CD14-positive monocyte (primary cell): ENCODE measurements around the gene MIA2. TPM values are rescaled to one million over a fixed set of nuclear protein-coding genes. Genes with fewer than 3 reads are reported as not detected.
A peak's percentile ranks its signal among the peaks of the same experiment; 100 is the strongest.

Experiments
- DNase-seq, 3 donors: peaks; one replicate each; pipeline ENCODE4 v3.0.0-alpha.2; 2011 to 2022
- H2AFZ ChIP-seq: 2 replicates; pipeline ENCODE4 v1.6.0; 2012; ENCODE audit warnings: mild to moderate bottlenecking, low read depth, low read length, inconsistent platforms; ENCODE audit not compliant: insufficient read depth, poor library complexity, severe bottlenecking
- H3K27ac ChIP-seq, 2 donors: 1 replicate in 1 of 2; 2 replicates in 1 of 2; pipeline ENCODE4 v1.5.1; 2012 to 2013; ENCODE audit warnings: low read length in 2 of 2, control low read depth in 1 of 2, inconsistent platforms in 1 of 2, low read depth in 1 of 2, mild to moderate bottlenecking in 1 of 2
- H3K27me3 ChIP-seq, 2 donors: one replicate each; pipeline versions ENCODE4 v1.6.0 to v1.6.1; 2011 to 2013; ENCODE audit warnings: low read length in 2 of 2; ENCODE audit not compliant: control insufficient read depth in 2 of 2, insufficient read depth in 2 of 2
- H3K36me3 ChIP-seq, 2 donors: replicated peaks in 1 of 2; 1 replicate in 1 of 2; 2 replicates in 1 of 2; pipeline versions ENCODE4 v1.5.1 to v1.6.1; 2012 to 2013; ENCODE audit warnings: low read length in 2 of 2, control low read depth in 1 of 2, inconsistent platforms in 1 of 2, mild to moderate bottlenecking in 1 of 2; ENCODE audit not compliant: insufficient read depth in 2 of 2, control insufficient read depth in 1 of 2
- H3K4me1 ChIP-seq, 2 donors: 1 replicate in 1 of 2; 2 replicates in 1 of 2; pipeline versions ENCODE4 v1.5.1 to v1.6.1; 2012 to 2013; ENCODE audit warnings: low read length in 2 of 2, control low read depth in 1 of 2, inconsistent platforms in 1 of 2, mild to moderate bottlenecking in 1 of 2, moderate library complexity in 1 of 2; ENCODE audit not compliant: insufficient read depth in 2 of 2, control insufficient read depth in 1 of 2
- H3K4me2 ChIP-seq: replicated peaks from 2 replicates; pipeline ENCODE3; 2012; ENCODE audit warnings: low read length, moderate library complexity, mild to moderate bottlenecking; ENCODE audit not compliant: poor library complexity, severe bottlenecking; ENCODE audit errors: extremely low read depth
- H3K4me3 ChIP-seq, 3 experiments: fragments of 200-600 bp in 1 of 3; sonication (generic) in 1 of 3; replicated peaks in 1 of 3; 1 replicate in 2 of 3; 2 replicates in 1 of 3; pipeline ENCODE4 v1.5.1; 2011 to 2013; ENCODE audit warnings: low read length in 3 of 3, mild to moderate bottlenecking in 3 of 3, control low read depth in 2 of 3, low read depth in 2 of 3, inconsistent platforms in 1 of 3, moderate library complexity in 1 of 3
- H3K79me2 ChIP-seq: 2 replicates; pipeline ENCODE4 v1.6.0; 2012; ENCODE audit warnings: mild to moderate bottlenecking, control low read depth, inconsistent platforms, low read length, moderate library complexity; ENCODE audit not compliant: insufficient read depth
- H3K9ac ChIP-seq: 2 replicates; pipeline ENCODE4 v1.6.0; 2017; ENCODE audit warnings: low read length, mild to moderate bottlenecking; ENCODE audit not compliant: insufficient read depth, poor library complexity, severe bottlenecking
- H3K9me3 ChIP-seq, 2 donors: replicated peaks in 1 of 2; 1 replicate in 1 of 2; 2 replicates in 1 of 2; pipeline versions ENCODE4 v1.5.1 to v1.6.1; 2012 to 2013; ENCODE audit warnings: low read length in 2 of 2, control low read depth in 1 of 2; ENCODE audit not compliant: control insufficient read depth in 1 of 2, insufficient read depth in 1 of 2
- H4K20me1 ChIP-seq: 2 replicates; pipeline ENCODE4 v1.6.0; 2012; ENCODE audit warnings: mild to moderate bottlenecking, low read length, control low read depth, moderate library complexity; ENCODE audit not compliant: insufficient read depth
- H3K27ac Mint-ChIP-seq, 7 donors: one replicate each; pipeline ENCODE4 v1.8.0; 2020; ENCODE audit warnings: mild to moderate bottlenecking in 7 of 7, mixed read lengths in 7 of 7, moderate library complexity in 6 of 7, inconsistent platforms in 2 of 7
- H3K27me3 Mint-ChIP-seq, 3 donors: one replicate each; pipeline ENCODE4 v1.8.0; 2021 to 2022; ENCODE audit warnings: low read depth in 3 of 3, mild to moderate bottlenecking in 3 of 3, mixed read lengths in 3 of 3, moderate library complexity in 3 of 3, inconsistent platforms in 1 of 3
- H3K36me3 Mint-ChIP-seq, 2 donors: one replicate each; pipeline ENCODE4 v1.8.0; 2020; ENCODE audit warnings: mixed read lengths in 2 of 2, inconsistent platforms in 1 of 2, mild to moderate bottlenecking in 1 of 2
- H3K4me1 Mint-ChIP-seq: one replicate; pipeline ENCODE4 v1.8.0; 2020; ENCODE audit warnings: mild to moderate bottlenecking, mixed read lengths
- H3K4me3 Mint-ChIP-seq, 2 donors: one replicate each; pipeline ENCODE4 v1.8.0; 2020; ENCODE audit warnings: mild to moderate bottlenecking in 2 of 2, mixed read lengths in 2 of 2, moderate library complexity in 1 of 2
- H3K9me3 Mint-ChIP-seq, 7 donors: one replicate each; pipeline ENCODE4 v1.8.0; 2020 to 2022; ENCODE audit warnings: mixed read lengths in 7 of 7, mild to moderate bottlenecking in 6 of 7, moderate library complexity in 6 of 7, inconsistent platforms in 2 of 7
- WGBS: methylation state at CpG from one replicate; pipeline ENCODE4 v1.1.5; 2013; ENCODE audit warnings: missing lambda C conversion rate; ENCODE audit not compliant: insufficient coverage; 5-methylcytosine and 5-hydroxymethylcytosine counted together
- intact Hi-C, 2 donors: fragments of 100-400 bp; cut with micrococcal nuclease; formaldehyde crosslinking; loops; one replicate each; pipeline versions ENCODE4 v1.15.0 to v1.15.1; 2023
- polyA minus RNA-seq: library from RNA; depleted of rRNA, polyadenylated mRNA; stranded (reverse); fragments of >200 nt; gene quantifications from 2 replicates; pipeline ENCODE4 v1.2.3, GENCODE V29; 2012
- polyA plus RNA-seq, 3 donors: library from polyadenylated mRNA; depleted of rRNA in 1 of 3; unstranded in 2 of 3; stranded (reverse) in 1 of 3; fragments of 300-500 nt in 2 of 3; fragments of >200 nt in 1 of 3; fragmentation: Illumina TruSeq in 2 of 3; gene quantifications; 1 replicate in 2 of 3; 2 replicates in 1 of 3; pipeline ENCODE4 v1.2.3, GENCODE V29; 2012 to 2021
- total RNA-seq, 12 experiments: library from RNA in 1 of 12; stranded (reverse) in 1 of 12; fragments of 120-200 nt in 1 of 12; gene quantifications; one replicate each; pipeline ENCODE4 v1.2.4 and lab custom pipeline; 2013 to 2026; ENCODE audit warnings: mixed read lengths in 6 of 12, inconsistent platforms in 1 of 12
- TF ChIP-seq, protein P1 (sequence below): fragments of 200-600 bp; IDR thresholded peaks from one replicate; pipeline ENCODE4 v1.8.0; 2022; ENCODE audit warnings: antibody characterized with exemption, mild to moderate bottlenecking

Gene MIA2
- total RNA-seq (2013) = 41.5 TPM
- polyA plus RNA-seq (10 to 100 TPM; 19.1 to 24.6 (median 20.0) TPM), polyA minus RNA-seq (7.9 and 10.4 TPM in 2 replicates), total RNA-seq (lab: John Stamatoyannopoulos, UW) (20.8 to 62.3 (median 54.4) reads per million in 11 experiments)

GRCh38 chr14:39233680-39234326, at the start of gene MIA2:
MIA2 (plus strand) TSS chr14:39233915; CDS start chr14:39234115, 200 bp downstream.
- Histone ChIP-seq H3K79me2 (no peaks in the 10 kb centered on the region), H3K4me2 (peak within 1 kb of the TSS; percentile 65), H3K27ac (peak within 1 kb of the TSS; percentile 35 to 76), H2AFZ (peak within 1 kb of the TSS; percentile 79), H3K36me3 (no peaks in the 10 kb centered on the region), H3K4me1 (peaks cover 9 to 12% of the 10 kb centered on the region in 2 donors), H4K20me1 (no peaks in the 10 kb centered on the region), H3K27me3 (no peaks in the 10 kb centered on the region), H3K4me3 (peak within 1 kb of the TSS in 1 of 3 experiments; percentile 55), H3K9me3 (no peaks in the 10 kb centered on the region), H3K9ac (peak within 1 kb of the TSS; percentile 34)
- Mint-ChIP-seq H3K27me3 (peaks cover 0 to 2% (median 1%) of the 10 kb centered on the region in 3 donors), H3K36me3 (no peaks in the 10 kb centered on the region), H3K9me3 (no peaks in the 10 kb centered on the region), H3K4me1 (peaks cover 17% of the 10 kb centered on the region), H3K4me3 (peak within 1 kb of the TSS; percentile 69 to 70), H3K27ac (peak within 1 kb of the TSS in 6 of 7 donors; percentile 47 to 92 (median 72))
- no peak for DNase-seq
- TF ChIP-seq, protein P1, sequence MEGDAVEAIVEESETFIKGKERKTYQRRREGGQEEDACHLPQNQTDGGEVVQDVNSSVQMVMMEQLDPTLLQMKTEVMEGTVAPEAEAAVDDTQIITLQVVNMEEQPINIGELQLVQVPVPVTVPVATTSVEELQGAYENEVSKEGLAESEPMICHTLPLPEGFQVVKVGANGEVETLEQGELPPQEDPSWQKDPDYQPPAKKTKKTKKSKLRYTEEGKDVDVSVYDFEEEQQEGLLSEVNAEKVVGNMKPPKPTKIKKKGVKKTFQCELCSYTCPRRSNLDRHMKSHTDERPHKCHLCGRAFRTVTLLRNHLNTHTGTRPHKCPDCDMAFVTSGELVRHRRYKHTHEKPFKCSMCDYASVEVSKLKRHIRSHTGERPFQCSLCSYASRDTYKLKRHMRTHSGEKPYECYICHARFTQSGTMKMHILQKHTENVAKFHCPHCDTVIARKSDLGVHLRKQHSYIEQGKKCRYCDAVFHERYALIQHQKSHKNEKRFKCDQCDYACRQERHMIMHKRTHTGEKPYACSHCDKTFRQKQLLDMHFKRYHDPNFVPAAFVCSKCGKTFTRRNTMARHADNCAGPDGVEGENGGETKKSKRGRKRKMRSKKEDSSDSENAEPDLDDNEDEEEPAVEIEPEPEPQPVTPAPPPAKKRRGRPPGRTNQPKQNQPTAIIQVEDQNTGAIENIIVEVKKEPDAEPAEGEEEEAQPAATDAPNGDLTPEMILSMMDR = no peak
- intact Hi-C loops = no loop called here
- 80% methylated on average over 1 of the region's 7 CpGs for WGBS

- Mint-ChIP-seq H3K36me3 (peaks cover 21 to 31% of the 10 kb centered on the region in 2 donors), H3K27me3 (no peaks in the 10 kb centered on the region), H3K27ac (peak overlapping the region in 2 of 7 donors; percentile 7 to 59), H3K4me3 (no peak overlapping the region), H3K4me1 (no peaks in the 10 kb centered on the region), H3K9me3 (no peaks in the 10 kb centered on the region)
- no peaks in the 10 kb centered on the region for H3K9me3 ChIP-seq
- WGBS = 98% methylated on average over 4 of the region's 4 CpGs
- DNase-seq = no peak
- no peak overlapping the region for H2AFZ ChIP-seq
- H3K9ac ChIP-seq = no peak overlapping the region
- peaks cover 52 to 57% of the 10 kb centered on the region in 2 donors for H3K36me3 ChIP-seq
- H4K20me1 ChIP-seq = peaks cover 30% of the 10 kb centered on the region
- H3K4me2 ChIP-seq = no peak overlapping the region
- intact Hi-C loops = no loop called here
- H3K4me3 ChIP-seq = no peak overlapping the region
- H3K4me1 ChIP-seq = no peaks in the 10 kb centered on the region
- no peak overlapping the region for H3K27ac ChIP-seq
- H3K27me3 ChIP-seq = no peaks in the 10 kb centered on the region
- TF ChIP-seq, protein P1 = no peak
- peaks cover 5% of the 10 kb centered on the region for H3K79me2 ChIP-seq
Observed at GRCh38 chr14:39184628-39185255, 49.0 kb upstream of the MIA2 start.
